ENCODE measurements around the gene AP1G1. TPM values are rescaled to one million over a fixed set of nuclear protein-coding genes. Genes with fewer than 3 reads are reported as not detected.

The AP1G1 gene
- total RNA-seq, 1 donor from 2014 or later = 116 TPM

DNA sequence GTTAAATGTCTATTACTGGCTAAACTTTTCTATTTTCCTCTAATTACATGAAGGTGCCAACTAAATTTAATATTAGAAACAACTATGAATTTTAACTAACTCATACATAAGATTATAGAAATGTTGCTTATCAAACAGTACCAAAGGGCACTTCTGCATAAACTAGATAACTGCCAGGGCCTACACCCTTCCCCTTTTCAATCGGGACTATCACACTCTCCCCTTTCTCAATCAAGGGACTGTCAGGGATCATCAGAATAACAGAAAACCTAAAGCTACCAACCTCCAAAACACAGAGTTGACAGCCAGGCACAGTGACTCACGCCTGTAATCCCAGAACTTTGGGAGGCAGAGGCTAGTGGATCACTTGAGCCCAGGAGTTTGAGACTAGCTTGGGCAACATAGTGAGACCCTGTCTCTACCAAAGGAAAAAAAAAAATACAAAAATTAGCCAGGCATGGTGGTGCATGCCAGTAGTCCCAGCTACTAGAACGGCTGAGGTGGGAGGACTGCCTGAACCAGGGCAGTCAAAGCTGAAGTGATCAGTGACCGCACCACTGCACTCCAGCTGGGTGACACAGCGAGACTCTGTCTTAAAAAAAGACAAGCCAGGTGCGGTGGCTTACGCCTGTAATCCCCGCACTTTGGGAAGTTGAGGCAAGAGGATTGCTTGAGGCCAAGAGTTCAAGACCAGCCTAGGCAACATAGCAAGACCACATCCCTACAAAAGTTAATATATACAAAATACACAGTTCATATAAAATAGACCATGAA, 80.9 kb downstream of the AP1G1 start:
- TF ChIP-seq POLR2AphosphoS5 (IDR thresholded peaks at IDR 0.05; ENCODE audit: insufficient read depth in 1 of 2, low read depth in 1 of 2) (no peak), POLR2A (IDR thresholded peaks at IDR 0.05) (no peak), CTCF (IDR thresholded peaks at IDR 0.05) (no peak)
- Histone ChIP-seq H3K36me3 (peaks cover 0 to 25% of the 10 kb centered on the region in 2 donors), H3K27ac (no peak overlapping the region), H3K9me3 (no peaks in the 10 kb centered on the region), H3K4me1 (peaks cover 8% of the 10 kb centered on the region), H3K4me3 (no peak overlapping the region), H3K27me3 (no peaks in the 10 kb centered on the region)
- intact Hi-C loops (cut with DNase I) = loop anchor here (5.0 to 10.0 kb wide), 3 partner anchors 77 to 1220 kb away; partner anchors contain the start of genes AP1G1 and ZNF821
- DNase-seq (ENCODE audit: extremely low spot score in 2 of 2) = no peak

GRCh38 chr16:71726476-71727315, 81.9 kb downstream of the AP1G1 start:
- TF ChIP-seq POLR2AphosphoS5 (IDR thresholded peaks at IDR 0.05; ENCODE audit: insufficient read depth in 1 of 2, low read depth in 1 of 2) (no peak), CTCF (IDR thresholded peaks at IDR 0.05) (no peak), POLR2A (IDR thresholded peaks at IDR 0.05) (no peak)
- no peak overlapping the region for H3K27ac ChIP-seq

GRCh38 chr16:71724320-71724751, 84.3 kb downstream of the AP1G1 start, which contains the start of gene PHLPP2:
TSS of gene PHLPP2 (minus strand) at chr16:71724701. CDS start at chr16:71714795, 9,906 bp downstream.
- DNase-seq (ENCODE audit: extremely low spot score in 2 of 2) = no peak
- H3K4me3 ChIP-seq = peak within 1 kb of the TSS; percentile 83 to 87
- no peaks in the 10 kb centered on the region for H3K27me3 ChIP-seq
- TF ChIP-seq POLR2A (IDR thresholded peaks at IDR 0.05) = no peak
- TF ChIP-seq POLR2AphosphoS5 (IDR thresholded peaks at IDR 0.05; ENCODE audit: insufficient read depth in 1 of 2, low read depth in 1 of 2) = no peak
- TF ChIP-seq CTCF (IDR thresholded peaks at IDR 0.05) = no peak
- no peaks in the 10 kb centered on the region for H3K9me3 ChIP-seq
- H3K36me3 ChIP-seq = no peaks in the 10 kb centered on the region
- intact Hi-C loops (cut with DNase I) = loop anchor here (10.0 kb wide), 2 partner anchors 80 to 160 kb away; partner anchors contain the start of genes AP1G1 and ZNF821
- peaks cover 21% of the 10 kb centered on the region for H3K4me1 ChIP-seq
- peak within 1 kb of the TSS; percentile 88 for H3K27ac ChIP-seq

More at GRCh38 chr16:71726476-71727315, 81.9 kb downstream of the AP1G1 start:
- H3K4me1 ChIP-seq = peaks cover 19% of the 10 kb centered on the region
- intact Hi-C loops (cut with DNase I) = loop anchor here (5.0 to 10.0 kb wide), 3 partner anchors 78 to 1219 kb away; partner anchors contain the start of genes AP1G1 and ZNF821
- no peaks in the 10 kb centered on the region for H3K27me3 ChIP-seq
- peaks cover 0 to 14% of the 10 kb centered on the region in 2 donors for H3K36me3 ChIP-seq
- H3K9me3 ChIP-seq = no peaks in the 10 kb centered on the region
- H3K4me3 ChIP-seq = no peak overlapping the region
- DNase-seq (ENCODE audit: extremely low spot score in 2 of 2) = no peak

GRCh38 chr16:71723537-71724319, 84.9 kb downstream of the AP1G1 start:
- Histone ChIP-seq H3K9me3 (no peaks in the 10 kb centered on the region), H3K27ac (peak overlapping the region; percentile 88), H3K4me3 (peak overlapping the region; percentile 83 to 87), H3K27me3 (no peaks in the 10 kb centered on the region), H3K36me3 (no peaks in the 10 kb centered on the region), H3K4me1 (peaks cover 21% of the 10 kb centered on the region)
- no peak for TF ChIP-seq POLR2AphosphoS5 (IDR thresholded peaks at IDR 0.05; ENCODE audit: insufficient read depth in 1 of 2, low read depth in 1 of 2)
- TF ChIP-seq CTCF (IDR thresholded peaks at IDR 0.05) = no peak
- TF ChIP-seq POLR2A (IDR thresholded peaks at IDR 0.05) = peak in 1 of 2 donors; percentile 22
- intact Hi-C loops (cut with DNase I) = loop anchor here (10.0 kb wide), 2 partner anchors 81 to 161 kb away; partner anchors contain the start of genes AP1G1 and ZNF821
- no peak for DNase-seq (ENCODE audit: extremely low spot score in 2 of 2)
